Measurements from ENCODE around the gene PTPN7. TPM values are rescaled to one million over a fixed set of nuclear protein-coding genes. Genes with fewer than 3 reads are reported as not detected.

Gene PTPN7
- polyA plus RNA-seq = 1 to 10 TPM; 1.9 to 8.9 (median 2.8) TPM
- long read RNA-seq, donor 1 = 0 reads
- long read RNA-seq, donor 2 = 0 reads
- long read RNA-seq, donor 3 = 0 reads
- long read RNA-seq, donor 4 = 0 reads
- long read RNA-seq, donor 5 = 0 reads
- long read RNA-seq, donor 6 = 0 reads
- long read RNA-seq, donor 7 = 0 reads
- long read RNA-seq, donor 8 = 0 reads
- long read RNA-seq, donor 9 = 0 reads
- long read RNA-seq, donor 10 = 0 reads

DNA sequence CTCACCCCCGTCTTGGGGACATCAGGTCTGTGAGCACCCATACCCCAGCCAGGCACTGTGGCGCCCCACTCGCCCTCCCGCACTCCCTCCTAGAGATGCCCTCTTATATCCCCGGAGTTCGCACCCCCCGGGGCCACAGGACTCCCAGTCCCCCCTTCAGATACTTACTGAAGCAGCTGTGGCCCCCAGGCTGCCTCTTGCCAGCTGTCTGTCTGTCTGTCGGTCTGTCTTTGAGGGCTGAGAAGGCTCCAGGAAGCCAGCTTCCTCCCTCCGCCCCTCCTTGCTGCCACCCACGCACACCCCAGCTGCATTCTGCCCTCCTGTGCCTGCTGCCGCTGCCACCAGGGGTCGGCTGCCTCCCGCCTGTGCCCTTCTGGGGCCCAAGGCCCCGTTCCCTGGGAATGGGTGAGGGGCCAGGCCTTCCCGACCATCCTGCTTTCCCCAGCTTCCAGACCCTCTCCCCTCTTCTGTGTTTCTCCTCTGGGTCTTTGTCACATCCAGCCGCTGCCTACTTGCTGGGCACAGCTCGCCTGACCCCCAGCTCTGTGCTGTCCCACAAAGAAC is at the start of gene PTPN7:
Gene PTPN7, minus strand, starts transcription at position 226 of the 564 bp plus-strand sequence. CDS start 1,200 bp downstream, outside the sequence.
- DNase-seq = no peak
- Histone ChIP-seq H3K4me3 (ENCODE audit: low read depth in 1 of 3, low read length in 3 of 3) (peak within 1 kb of the TSS; percentile 5 to 51 (median 22)), H3K27ac (ENCODE audit: low read depth in 1 of 3, low read length in 2 of 3) (peak within 1 kb of the TSS in 2 of 3 donors; percentile 73 to 94), H3K4me1 (ENCODE audit: control insufficient read depth in 3 of 3, insufficient read depth in 2 of 3, low read depth in 1 of 3, low read length in 2 of 3) (peaks cover 0 to 12% (median 0%) of the 10 kb centered on the region in 3 donors), H3K27me3 (ENCODE audit: control insufficient read depth in 3 of 3, insufficient read depth in 3 of 3, low read length in 3 of 3) (no peaks in the 10 kb centered on the region), H3K36me3 (ENCODE audit: control insufficient read depth in 3 of 3, insufficient read depth in 2 of 3, low read depth in 1 of 3, low read length in 3 of 3) (no peaks in the 10 kb centered on the region), H3K9me3 (ENCODE audit: control insufficient read depth in 2 of 2, insufficient read depth in 1 of 2, low read depth in 1 of 2, low read length in 1 of 2) (no peaks in the 10 kb centered on the region)
- FAIRE-seq = no peak
- 54 to 62% (median 59%) methylated on average over 15 to 17 of the region's 17 CpGs for WGBS, 3 donors

- Histone ChIP-seq H3K9me3 (ENCODE audit: control insufficient read depth in 2 of 2, insufficient read depth in 1 of 2, low read depth in 1 of 2, low read length in 1 of 2) (no peaks in the 10 kb centered on the region), H3K27ac (ENCODE audit: low read depth in 1 of 3, low read length in 2 of 3) (no peak overlapping the region), H3K4me1 (ENCODE audit: control insufficient read depth in 3 of 3, insufficient read depth in 2 of 3, low read depth in 1 of 3, low read length in 2 of 3) (no peaks in the 10 kb centered on the region), H3K4me3 (ENCODE audit: low read depth in 1 of 3, low read length in 3 of 3) (no peak overlapping the region), H3K27me3 (ENCODE audit: control insufficient read depth in 3 of 3, insufficient read depth in 3 of 3, low read length in 3 of 3) (peaks cover 0 to 18% (median 14%) of the 10 kb centered on the region in 3 donors), H3K36me3 (ENCODE audit: control insufficient read depth in 3 of 3, insufficient read depth in 2 of 3, low read depth in 1 of 3, low read length in 3 of 3) (no peaks in the 10 kb centered on the region)
- 86 to 88% (median 86%) methylated on average over 11 of the region's 11 CpGs for WGBS, 3 donors
- DNase-seq = no peak
- FAIRE-seq = no peak
These were observed 48.0 kb upstream of the PTPN7 start for GRCh38 chr1:202208351-202208857.

GRCh38 chr1:202207292-202207691 is 46.9 kb upstream of the PTPN7 start:
- no peaks in the 10 kb centered on the region for H3K36me3 ChIP-seq (ENCODE audit: control insufficient read depth in 3 of 3, insufficient read depth in 2 of 3, low read depth in 1 of 3, low read length in 3 of 3)
- H3K4me1 ChIP-seq (ENCODE audit: control insufficient read depth in 3 of 3, insufficient read depth in 2 of 3, low read depth in 1 of 3, low read length in 2 of 3) = no peaks in the 10 kb centered on the region
- H3K27me3 ChIP-seq (ENCODE audit: control insufficient read depth in 3 of 3, insufficient read depth in 3 of 3, low read length in 3 of 3) = peaks cover 0 to 8% (median 5%) of the 10 kb centered on the region in 3 donors
- WGBS, 3 donors = 41 to 78% (median 67%) methylated on average over 1 of the region's 1 CpG
- H3K4me3 ChIP-seq (ENCODE audit: low read depth in 1 of 3, low read length in 3 of 3) = no peak overlapping the region
- no peaks in the 10 kb centered on the region for H3K9me3 ChIP-seq (ENCODE audit: control insufficient read depth in 2 of 2, insufficient read depth in 1 of 2, low read depth in 1 of 2, low read length in 1 of 2)
- no peak overlapping the region for H3K27ac ChIP-seq (ENCODE audit: low read depth in 1 of 3, low read length in 2 of 3)
- DNase-seq = no peak
- FAIRE-seq = no peak

DNA sequence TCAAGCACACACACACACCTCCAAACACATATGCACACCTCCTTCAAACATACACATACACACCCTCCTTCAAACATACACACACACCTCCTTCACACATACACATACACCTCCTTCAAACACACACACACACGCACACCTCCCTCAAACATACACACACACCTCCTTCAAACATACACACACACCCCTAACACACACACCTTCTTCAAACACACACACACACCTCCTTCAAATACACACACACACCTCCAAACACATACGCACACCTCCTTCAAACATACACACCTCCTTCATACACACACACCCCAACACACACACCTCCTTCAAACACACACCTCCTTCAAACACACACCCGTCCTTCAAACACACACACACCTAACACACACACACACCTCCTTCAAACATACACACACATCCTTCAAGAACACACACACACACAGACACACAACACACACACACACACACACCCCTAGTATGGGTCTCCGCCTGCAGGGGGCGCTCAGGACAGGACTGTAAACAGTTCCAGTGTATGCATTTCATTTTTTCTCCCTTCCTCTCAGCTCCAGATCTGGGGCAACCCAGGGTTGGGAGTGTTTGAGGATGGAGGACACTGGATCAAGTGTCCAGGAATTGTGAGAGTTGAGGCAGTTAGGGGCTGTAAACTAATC is 45.3 kb upstream of the PTPN7 start:
- peaks cover 0 to 4% (median 3%) of the 10 kb centered on the region in 3 donors for H3K27me3 ChIP-seq (ENCODE audit: control insufficient read depth in 3 of 3, insufficient read depth in 3 of 3, low read length in 3 of 3)
- no peak for FAIRE-seq
- WGBS, 3 donors = 61 to 73% (median 67%) methylated on average over 5 of the region's 5 CpGs
- peaks cover 0 to 3% (median 0%) of the 10 kb centered on the region in 3 donors for H3K4me1 ChIP-seq (ENCODE audit: control insufficient read depth in 3 of 3, insufficient read depth in 2 of 3, low read depth in 1 of 3, low read length in 2 of 3)
- no peak for DNase-seq
- no peaks in the 10 kb centered on the region for H3K36me3 ChIP-seq (ENCODE audit: control insufficient read depth in 3 of 3, insufficient read depth in 2 of 3, low read depth in 1 of 3, low read length in 3 of 3)
- H3K9me3 ChIP-seq (ENCODE audit: control insufficient read depth in 2 of 2, insufficient read depth in 1 of 2, low read depth in 1 of 2, low read length in 1 of 2) = no peaks in the 10 kb centered on the region
- no peak overlapping the region for H3K27ac ChIP-seq (ENCODE audit: low read depth in 1 of 3, low read length in 2 of 3)
- H3K4me3 ChIP-seq (ENCODE audit: low read depth in 1 of 3, low read length in 3 of 3) = no peak overlapping the region

- DNase-seq (no peak), FAIRE-seq (no peak)
- 25 to 41% (median 36%) methylated on average over 1 of the region's 1 CpG for WGBS, 3 donors
- H3K36me3 ChIP-seq (ENCODE audit: control insufficient read depth in 3 of 3, insufficient read depth in 2 of 3, low read depth in 1 of 3, low read length in 3 of 3) = no peaks in the 10 kb centered on the region
- H3K4me1 ChIP-seq (ENCODE audit: control insufficient read depth in 3 of 3, insufficient read depth in 2 of 3, low read depth in 1 of 3, low read length in 2 of 3) = peaks cover 0 to 7% (median 4%) of the 10 kb centered on the region in 3 donors
- no peak overlapping the region for H3K27ac ChIP-seq (ENCODE audit: low read depth in 1 of 3, low read length in 2 of 3)
- H3K27me3 ChIP-seq (ENCODE audit: control insufficient read depth in 3 of 3, insufficient read depth in 3 of 3, low read length in 3 of 3) = peaks cover 0 to 4% (median 3%) of the 10 kb centered on the region in 3 donors
- no peak overlapping the region for H3K4me3 ChIP-seq (ENCODE audit: low read depth in 1 of 3, low read length in 3 of 3)
- no peaks in the 10 kb centered on the region for H3K9me3 ChIP-seq (ENCODE audit: control insufficient read depth in 2 of 2, insufficient read depth in 1 of 2, low read depth in 1 of 2, low read length in 1 of 2)
These were observed 43.7 kb upstream of the PTPN7 start for GRCh38 chr1:202204065-202204464.

GRCh38 chr1:202203238-202204039 is 43.0 kb upstream of the PTPN7 start:
- no peak overlapping the region for H3K4me3 ChIP-seq (ENCODE audit: low read depth in 1 of 3, low read length in 3 of 3)
- no peaks in the 10 kb centered on the region for H3K36me3 ChIP-seq (ENCODE audit: control insufficient read depth in 3 of 3, insufficient read depth in 2 of 3, low read depth in 1 of 3, low read length in 3 of 3)
- peaks cover 0 to 4% (median 3%) of the 10 kb centered on the region in 3 donors for H3K27me3 ChIP-seq (ENCODE audit: control insufficient read depth in 3 of 3, insufficient read depth in 3 of 3, low read length in 3 of 3)
- H3K9me3 ChIP-seq (ENCODE audit: control insufficient read depth in 2 of 2, insufficient read depth in 1 of 2, low read depth in 1 of 2, low read length in 1 of 2) = no peaks in the 10 kb centered on the region
- DNase-seq = peak in 1 of 2 donors; percentile 21
- H3K4me1 ChIP-seq (ENCODE audit: control insufficient read depth in 3 of 3, insufficient read depth in 2 of 3, low read depth in 1 of 3, low read length in 2 of 3) = peaks cover 0 to 8% (median 6%) of the 10 kb centered on the region in 3 donors
- no peak for FAIRE-seq
- WGBS, 3 donors = 59 to 76% (median 62%) methylated on average over 13 of the region's 13 CpGs
- no peak overlapping the region for H3K27ac ChIP-seq (ENCODE audit: low read depth in 1 of 3, low read length in 2 of 3)

DNA sequence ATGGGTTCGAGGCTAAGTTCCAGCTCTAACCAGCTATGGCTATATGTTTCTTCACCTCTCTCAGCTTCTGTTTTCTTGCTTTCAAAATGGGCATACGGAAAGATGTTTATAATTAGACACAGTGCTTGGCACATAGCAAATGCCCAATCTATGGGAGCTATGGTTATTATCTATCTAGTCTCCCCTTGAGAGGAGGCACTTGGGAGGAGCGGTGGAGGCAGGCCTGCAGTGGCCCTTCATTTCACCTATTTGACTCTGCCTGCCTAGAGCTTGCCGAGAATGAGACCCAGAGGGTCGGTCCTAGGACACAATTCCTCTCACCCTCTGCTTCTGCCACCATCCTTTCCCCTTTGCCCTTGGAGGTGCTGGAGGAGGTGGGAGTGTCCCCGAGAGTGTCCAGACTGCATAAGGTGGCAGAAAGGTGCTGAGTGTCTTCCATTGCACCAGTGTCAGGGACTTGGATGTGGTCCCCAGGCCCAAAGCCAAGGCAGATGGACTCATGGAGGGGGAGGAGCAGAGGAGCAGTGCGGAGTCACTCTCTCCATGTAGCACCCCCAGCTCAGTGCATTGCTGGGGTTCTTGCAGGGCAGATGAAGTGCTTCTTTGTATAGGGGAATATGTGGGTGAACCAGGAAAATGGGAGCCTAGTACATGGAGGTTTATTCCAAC is 42.2 kb upstream of the PTPN7 start:
- WGBS, 3 donors = 83 to 90% (median 89%) methylated on average over 7 of the region's 7 CpGs
- Histone ChIP-seq H3K4me1 (ENCODE audit: control insufficient read depth in 3 of 3, insufficient read depth in 2 of 3, low read depth in 1 of 3, low read length in 2 of 3) (peaks cover 0 to 8% (median 6%) of the 10 kb centered on the region in 3 donors), H3K9me3 (ENCODE audit: control insufficient read depth in 2 of 2, insufficient read depth in 1 of 2, low read depth in 1 of 2, low read length in 1 of 2) (no peaks in the 10 kb centered on the region), H3K27me3 (ENCODE audit: control insufficient read depth in 3 of 3, insufficient read depth in 3 of 3, low read length in 3 of 3) (peaks cover 0 to 4% (median 0%) of the 10 kb centered on the region in 3 donors), H3K4me3 (ENCODE audit: low read depth in 1 of 3, low read length in 3 of 3) (no peak overlapping the region), H3K27ac (ENCODE audit: low read depth in 1 of 3, low read length in 2 of 3) (no peak overlapping the region), H3K36me3 (ENCODE audit: control insufficient read depth in 3 of 3, insufficient read depth in 2 of 3, low read depth in 1 of 3, low read length in 3 of 3) (no peaks in the 10 kb centered on the region)
- DNase-seq (no peak), FAIRE-seq (no peak)

Measured in small intestine (tissue), 16 donors.